Smooth muscle cell (in vitro differentiated cells): ENCODE measurements around the gene FOXP4. TPM values are rescaled to one million over a fixed set of nuclear protein-coding genes. Genes with fewer than 3 reads are reported as not detected.

Experiments
- DNase-seq: peaks from one replicate; lab custom pipeline; 2025; ENCODE audit not compliant: unreplicated experiment; lab: John Stamatoyannopoulos, UW
- H2AFZ ChIP-seq: fragments of 200-600 bp; sonication (generic); 2 replicates; pipeline ENCODE4 v1.6.0; 2016; ENCODE audit warnings: antibody characterized with exemption, low read depth, mild to moderate bottlenecking
- H3F3A ChIP-seq: fragments of 200-600 bp; sonication (generic); 2 replicates; pipeline ENCODE4 v1.6.0; 2017; ENCODE audit warnings: antibody characterized with exemption, low read depth
- H3K27ac ChIP-seq: fragments of 200-600 bp; sonication (generic); 2 replicates; pipeline ENCODE4 v1.5.1; 2016; ENCODE audit warnings: low read depth, mild to moderate bottlenecking
- H3K27me3 ChIP-seq: fragments of 200-600 bp; sonication (generic); 2 replicates; pipeline ENCODE4 v1.6.1; 2016; ENCODE audit warnings: low read depth, mild to moderate bottlenecking
- H3K36me3 ChIP-seq: fragments of 200-600 bp; sonication (generic); 2 replicates; pipeline ENCODE4 v1.5.1; 2016; ENCODE audit warnings: low read depth
- H3K4me1 ChIP-seq: fragments of 200-600 bp; sonication (generic); 2 replicates; pipeline ENCODE4 v1.5.1; 2016; ENCODE audit warnings: low read depth
- H3K4me2 ChIP-seq: fragments of 200-600 bp; sonication (generic); 2 replicates; pipeline ENCODE4 v1.6.0; 2016; ENCODE audit warnings: mild to moderate bottlenecking
- H3K4me3 ChIP-seq: fragments of 200-600 bp; sonication (generic); 2 replicates; pipeline ENCODE4 v1.5.1; 2016; ENCODE audit warnings: mild to moderate bottlenecking
- H3K79me2 ChIP-seq: fragments of 200-600 bp; sonication (generic); 2 replicates; pipeline ENCODE4 v1.6.0; 2016; ENCODE audit warnings: low read depth, mild to moderate bottlenecking
- H3K9ac ChIP-seq: fragments of 200-600 bp; sonication (generic); 2 replicates; pipeline ENCODE4 v1.6.0; 2016; ENCODE audit warnings: low read depth
- H3K9me3 ChIP-seq: fragments of 200-600 bp; sonication (generic); replicated peaks from 2 replicates; pipeline ENCODE4 v1.5.1; 2016; ENCODE audit warnings: low read depth
- H4K20me1 ChIP-seq: fragments of 200-600 bp; sonication (generic); 2 replicates; pipeline ENCODE4 v1.6.0; 2016; ENCODE audit warnings: low read depth
- WGBS: methylation state at CpG from one replicate; pipeline ENCODE4 v1.1.7; 2016; ENCODE audit warnings: low lambda C conversion rate; 5-methylcytosine and 5-hydroxymethylcytosine counted together
- polyA plus RNA-seq: library from polyadenylated mRNA; unstranded; fragments of >200 nt; fragmentation: Nextera tagmentation; extraction: Ambion mirVana; gene quantifications from 2 replicates; pipeline ENCODE4 v1.2.1, GENCODE V29; 2016
- total RNA-seq: library from RNA; depleted of rRNA; stranded (reverse); fragments of >200 nt; gene quantifications from 2 replicates; pipeline ENCODE4 v1.2.3, GENCODE V29; 2014
- TF ChIP-seq, protein P1 (sequence below): fragments of 200-600 bp; sonication (generic); IDR thresholded peaks from 2 replicates; pipeline ENCODE4 v1.5.1; 2017; ENCODE audit warnings: borderline replicate concordance, mild to moderate bottlenecking, antibody characterized with exemption; ENCODE audit not compliant: insufficient read depth, poor library complexity, severe bottlenecking

FOXP4 gene, protein sequence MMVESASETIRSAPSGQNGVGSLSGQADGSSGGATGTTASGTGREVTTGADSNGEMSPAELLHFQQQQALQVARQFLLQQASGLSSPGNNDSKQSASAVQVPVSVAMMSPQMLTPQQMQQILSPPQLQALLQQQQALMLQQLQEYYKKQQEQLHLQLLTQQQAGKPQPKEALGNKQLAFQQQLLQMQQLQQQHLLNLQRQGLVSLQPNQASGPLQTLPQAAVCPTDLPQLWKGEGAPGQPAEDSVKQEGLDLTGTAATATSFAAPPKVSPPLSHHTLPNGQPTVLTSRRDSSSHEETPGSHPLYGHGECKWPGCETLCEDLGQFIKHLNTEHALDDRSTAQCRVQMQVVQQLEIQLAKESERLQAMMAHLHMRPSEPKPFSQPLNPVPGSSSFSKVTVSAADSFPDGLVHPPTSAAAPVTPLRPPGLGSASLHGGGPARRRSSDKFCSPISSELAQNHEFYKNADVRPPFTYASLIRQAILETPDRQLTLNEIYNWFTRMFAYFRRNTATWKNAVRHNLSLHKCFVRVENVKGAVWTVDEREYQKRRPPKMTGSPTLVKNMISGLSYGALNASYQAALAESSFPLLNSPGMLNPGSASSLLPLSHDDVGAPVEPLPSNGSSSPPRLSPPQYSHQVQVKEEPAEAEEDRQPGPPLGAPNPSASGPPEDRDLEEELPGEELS
- total RNA-seq, result 3.5 and 5.3 TPM in 2 replicates
- 31.9 and 35.9 TPM in 2 replicates for polyA plus RNA-seq

DNA sequence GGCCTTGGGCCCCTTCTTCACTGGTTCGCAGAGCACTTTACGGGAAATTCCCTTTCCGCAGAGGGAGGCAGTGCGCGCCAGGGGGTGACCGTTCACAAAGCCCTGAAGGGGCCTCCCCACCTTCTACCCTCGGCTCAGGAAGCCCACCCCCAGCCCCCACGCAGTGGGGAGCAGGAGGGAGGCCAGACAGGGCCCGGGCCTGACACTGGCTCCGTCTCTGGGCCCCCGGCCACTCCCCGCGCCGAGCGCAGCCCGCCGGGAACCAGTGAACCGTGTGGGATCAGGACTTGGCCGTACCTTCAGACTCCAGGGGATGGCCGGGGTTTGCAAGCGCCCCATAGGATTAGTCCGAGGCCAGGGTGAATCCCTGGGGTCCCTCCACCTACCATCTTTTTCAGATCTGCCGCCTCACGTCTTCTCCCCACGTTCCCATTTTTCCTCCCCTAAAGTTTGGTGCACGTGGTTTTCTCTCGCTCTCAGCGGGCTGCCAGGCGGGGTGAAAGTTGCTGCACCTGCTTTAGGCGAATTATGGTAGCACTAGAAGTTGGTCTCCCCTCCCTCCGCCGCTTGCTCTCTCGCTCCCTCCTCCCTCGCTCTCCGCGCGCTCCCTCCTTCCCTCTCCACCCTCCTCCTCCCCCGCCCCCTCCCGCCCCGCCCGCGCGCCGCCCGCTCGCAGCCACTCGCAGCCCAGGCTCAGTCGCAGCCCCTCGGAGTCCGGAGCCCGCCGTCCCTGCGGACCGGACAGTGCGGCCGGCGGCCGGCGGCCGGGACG, at the start of gene FOXP4:
TSS of gene FOXP4 (plus strand) at position 679 of the 772 bp plus-strand sequence. CDS start 19,380 bp downstream, outside the sequence.
- Histone ChIP-seq H4K20me1 (peaks cover 39% of the 10 kb centered on the region), H3K4me3 (peak within 1 kb of the TSS; percentile 92), H3K36me3 (no peaks in the 10 kb centered on the region), H3K27me3 (no peaks in the 10 kb centered on the region), H3K9me3 (no peaks in the 10 kb centered on the region), H3K9ac (peak within 1 kb of the TSS; percentile 34), H3K4me2 (peak within 1 kb of the TSS; percentile 100), H2AFZ (peak within 1 kb of the TSS; percentile 91), H3F3A (no peaks in the 10 kb centered on the region), H3K79me2 (peaks cover 34% of the 10 kb centered on the region), H3K27ac (no peak within 1 kb of the TSS), H3K4me1 (peaks cover 28% of the 10 kb centered on the region)
- TF ChIP-seq, protein P1, sequence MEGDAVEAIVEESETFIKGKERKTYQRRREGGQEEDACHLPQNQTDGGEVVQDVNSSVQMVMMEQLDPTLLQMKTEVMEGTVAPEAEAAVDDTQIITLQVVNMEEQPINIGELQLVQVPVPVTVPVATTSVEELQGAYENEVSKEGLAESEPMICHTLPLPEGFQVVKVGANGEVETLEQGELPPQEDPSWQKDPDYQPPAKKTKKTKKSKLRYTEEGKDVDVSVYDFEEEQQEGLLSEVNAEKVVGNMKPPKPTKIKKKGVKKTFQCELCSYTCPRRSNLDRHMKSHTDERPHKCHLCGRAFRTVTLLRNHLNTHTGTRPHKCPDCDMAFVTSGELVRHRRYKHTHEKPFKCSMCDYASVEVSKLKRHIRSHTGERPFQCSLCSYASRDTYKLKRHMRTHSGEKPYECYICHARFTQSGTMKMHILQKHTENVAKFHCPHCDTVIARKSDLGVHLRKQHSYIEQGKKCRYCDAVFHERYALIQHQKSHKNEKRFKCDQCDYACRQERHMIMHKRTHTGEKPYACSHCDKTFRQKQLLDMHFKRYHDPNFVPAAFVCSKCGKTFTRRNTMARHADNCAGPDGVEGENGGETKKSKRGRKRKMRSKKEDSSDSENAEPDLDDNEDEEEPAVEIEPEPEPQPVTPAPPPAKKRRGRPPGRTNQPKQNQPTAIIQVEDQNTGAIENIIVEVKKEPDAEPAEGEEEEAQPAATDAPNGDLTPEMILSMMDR, result no peak
- DNase-seq, result peak; percentile 56
- under 1% methylated on average over 27 of the region's 61 CpGs for WGBS

DNA sequence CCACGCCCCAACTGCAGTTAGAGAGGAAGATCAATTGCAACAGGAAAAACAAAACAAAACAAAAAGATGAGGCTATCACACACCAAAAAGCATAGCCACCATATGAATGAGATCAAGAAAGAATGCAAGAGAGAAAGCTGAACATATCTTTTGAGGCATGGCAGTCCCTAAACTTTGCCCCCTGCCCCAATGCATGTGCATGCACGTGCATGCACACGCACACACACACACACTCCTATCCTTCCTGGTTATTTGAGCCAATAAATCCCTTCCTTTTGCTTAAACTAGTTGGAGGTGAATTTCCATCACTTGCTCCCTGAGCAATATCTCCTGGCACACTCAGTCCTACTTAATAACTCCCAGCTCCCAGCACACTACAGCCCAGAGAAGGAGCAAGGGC, 48.6 kb upstream of the FOXP4 start:
- H4K20me1 ChIP-seq, result no peaks in the 10 kb centered on the region
- H3K79me2 ChIP-seq, result no peaks in the 10 kb centered on the region
- no peaks in the 10 kb centered on the region for H3K36me3 ChIP-seq
- peaks cover 6% of the 10 kb centered on the region for H3K27me3 ChIP-seq
- H3K4me3 ChIP-seq, result no peak overlapping the region
- H3K4me2 ChIP-seq, result no peak overlapping the region
- no peak overlapping the region for H3K27ac ChIP-seq
- 93% methylated on average over 3 of the region's 3 CpGs for WGBS
- no peak for DNase-seq
- H3K9me3 ChIP-seq, result no peaks in the 10 kb centered on the region
- TF ChIP-seq, protein P1, result no peak
- H2AFZ ChIP-seq, result no peak overlapping the region
- no peaks in the 10 kb centered on the region for H3F3A ChIP-seq
- no peak overlapping the region for H3K9ac ChIP-seq
- no peaks in the 10 kb centered on the region for H3K4me1 ChIP-seq

DNA sequence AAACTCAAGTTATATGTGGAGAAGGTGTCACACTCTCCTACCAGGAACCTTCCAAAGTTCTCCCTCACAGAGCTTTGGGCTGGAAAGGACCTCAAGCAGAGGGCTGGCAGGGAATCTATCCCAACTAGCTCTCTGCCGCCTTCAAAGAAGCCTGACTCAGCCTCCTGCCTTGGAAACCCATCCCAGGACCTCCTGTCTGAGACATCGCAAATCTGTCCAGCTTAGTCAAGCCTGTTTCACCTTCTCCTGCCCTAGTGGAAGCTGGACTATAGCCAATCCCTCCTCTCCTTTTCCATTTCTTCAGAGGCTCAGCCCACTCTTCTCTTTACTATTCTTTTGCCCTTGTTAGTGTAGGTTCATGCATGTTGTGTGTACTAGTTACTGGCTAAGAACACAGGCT, 48.2 kb upstream of the FOXP4 start:
- 18% methylated on average over 2 of the region's 2 CpGs for whole genome bisulfite sequencing
- H3K27ac ChIP-seq, result no peak overlapping the region
- no peaks in the 10 kb centered on the region for H3F3A ChIP-seq
- no peak overlapping the region for H3K4me2 ChIP-seq
- no peak overlapping the region for H3K9ac ChIP-seq
- H3K9me3 ChIP-seq, result no peaks in the 10 kb centered on the region
- H4K20me1 ChIP-seq, result no peaks in the 10 kb centered on the region
- TF ChIP-seq, protein P1, result no peak
- DNase-seq, result no peak
- H3K27me3 ChIP-seq, result peaks cover 6% of the 10 kb centered on the region
- H3K36me3 ChIP-seq, result no peaks in the 10 kb centered on the region
- H3K4me1 ChIP-seq, result peaks cover 4% of the 10 kb centered on the region
- no peak overlapping the region for H2AFZ ChIP-seq
- no peak overlapping the region for H3K4me3 ChIP-seq
- no peaks in the 10 kb centered on the region for H3K79me2 ChIP-seq
